MM.1S (cell line): ENCODE results near the gene HSPA4L.

Experiments
- DNase-seq: peaks from one replicate; pipeline ENCODE4 v3.0.0-alpha.2; 2015
- H2AFZ ChIP-seq: fragments of 300-600 bp; sonication (generic); 2 replicates; pipeline ENCODE4 v1.6.0; 2016; ENCODE audit warnings: antibody characterized with exemption, low read length
- H3F3A ChIP-seq: fragments of 300-600 bp; sonication (generic); 2 replicates; pipeline ENCODE4 v1.6.1; 2016; ENCODE audit warnings: mild to moderate bottlenecking, antibody characterized with exemption, low read length, moderate library complexity, mixed read lengths; ENCODE audit not compliant: insufficient read depth
- H3K27ac ChIP-seq: fragments of 300-600 bp; sonication (generic); 2 replicates; pipeline ENCODE4 v1.5.1; 2016; ENCODE audit warnings: mild to moderate bottlenecking, low read length
- H3K27me3 ChIP-seq: fragments of 300-600 bp; sonication (generic); replicated peaks from 2 replicates; pipeline ENCODE4 v1.6.0; 2016; ENCODE audit warnings: low read length; ENCODE audit not compliant: insufficient read depth
- H3K36me3 ChIP-seq: fragments of 300-600 bp; sonication (generic); replicated peaks from 2 replicates; pipeline ENCODE4 v1.6.1; 2016; ENCODE audit warnings: mild to moderate bottlenecking, low read length, mixed read lengths; ENCODE audit not compliant: insufficient read depth
- H3K4me1 ChIP-seq: fragments of 300-600 bp; sonication (generic); 2 replicates; pipeline ENCODE4 v1.6.1; 2016; ENCODE audit warnings: low read length, mixed read lengths
- H3K4me2 ChIP-seq: fragments of 300-600 bp; sonication (generic); 2 replicates; pipeline ENCODE4 v1.6.0; 2016; ENCODE audit warnings: low read depth, low read length
- H3K4me3 ChIP-seq: fragments of 300-600 bp; sonication (generic); 2 replicates; pipeline ENCODE4 v1.5.1; 2016; ENCODE audit warnings: low read length, mixed read lengths
- H3K79me2 ChIP-seq: fragments of 300-600 bp; sonication (generic); 2 replicates; pipeline ENCODE4 v1.6.1; 2016; ENCODE audit warnings: mixed run types, low read length, mixed read lengths
- H3K9ac ChIP-seq: fragments of 300-600 bp; sonication (generic); 2 replicates; pipeline ENCODE4 v1.6.1; 2016; ENCODE audit warnings: low read length, mixed read lengths
- H3K9me2 ChIP-seq: fragments of 300-600 bp; sonication (generic); replicated peaks from 2 replicates; pipeline ENCODE4 v1.6.1; 2016; ENCODE audit warnings: mild to moderate bottlenecking, low read length, mixed read lengths; ENCODE audit not compliant: insufficient read depth
- H3K9me3 ChIP-seq: fragments of 300-600 bp; sonication (generic); replicated peaks from 2 replicates; pipeline ENCODE4 v1.6.1; 2016; ENCODE audit warnings: mild to moderate bottlenecking, low read length, mixed read lengths; ENCODE audit not compliant: insufficient read depth
- H4K20me1 ChIP-seq: fragments of 300-600 bp; sonication (generic); 2 replicates; pipeline ENCODE4 v1.6.1; 2016; ENCODE audit warnings: mild to moderate bottlenecking, low read length, moderate library complexity, mixed read lengths; ENCODE audit not compliant: insufficient read depth
- CTCF ChIP-seq: fragments of 300-600 bp; sonication (generic); IDR thresholded peaks from 2 replicates; pipeline ENCODE4 v1.5.1; 2016; ENCODE audit warnings: antibody characterized with exemption, low read length, mixed read lengths
- EZH2 ChIP-seq: fragments of 300-600 bp; sonication (generic); optimal IDR thresholded peaks from 2 replicates; pipeline ENCODE3; 2017; ENCODE audit warnings: low read depth, mild to moderate bottlenecking, antibody characterized with exemption, low read length, mixed read lengths
- EZH2phosphoT487 ChIP-seq: fragments of 300-600 bp; sonication (generic); IDR thresholded peaks from 2 replicates; pipeline ENCODE4 v1.6.1; 2018; ENCODE audit warnings: antibody characterized with exemption, low read length

Gene HSPA4L

GRCh38 chr4:127829014-127829413, 46.9 kb downstream of the HSPA4L start:
- Histone ChIP-seq H3K4me3 (no peak overlapping the region), H4K20me1 (no peaks in the 10 kb centered on the region), H3K79me2 (no peaks in the 10 kb centered on the region), H3K27me3 (no peaks in the 10 kb centered on the region), H3K4me1 (no peaks in the 10 kb centered on the region; the same call in 1 of the 2 replicates), H3K9ac (no peak overlapping the region), H3K9me3 (no peaks in the 10 kb centered on the region), H3K36me3 (peaks cover 7% of the 10 kb centered on the region; the same call in 1 of the 2 replicates), H3F3A (no peaks in the 10 kb centered on the region), H2AFZ (no peak overlapping the region), H3K4me2 (no peak overlapping the region), H3K27ac (no peak overlapping the region), H3K9me2 (no peaks in the 10 kb centered on the region)
- DNase-seq, result no peak
- TF ChIP-seq EZH2phosphoT487 (no peak), CTCF (no peak), EZH2 (no peak)

GRCh38 chr4:127832585-127832984, 50.5 kb downstream of the HSPA4L start:
- Histone ChIP-seq H3K27me3 (no peaks in the 10 kb centered on the region), H3K4me3 (no peak overlapping the region), H4K20me1 (no peaks in the 10 kb centered on the region), H3K4me1 (no peaks in the 10 kb centered on the region; the same call in 1 of the 2 replicates), H3K79me2 (no peaks in the 10 kb centered on the region), H3K9me2 (no peaks in the 10 kb centered on the region), H3K36me3 (peaks cover 7% of the 10 kb centered on the region; the same call in 1 of the 2 replicates), H3K4me2 (no peak overlapping the region), H3K9me3 (no peaks in the 10 kb centered on the region), H3F3A (no peaks in the 10 kb centered on the region), H3K27ac (no peak overlapping the region), H2AFZ (no peak overlapping the region), H3K9ac (no peak overlapping the region)
- peak; percentile 20 for DNase-seq
- TF ChIP-seq EZH2phosphoT487 (no peak), CTCF (no peak), EZH2 (no peak)

- DNase-seq, result no peak
- no peak overlapping the region for H3K4me2 ChIP-seq
- no peak overlapping the region for H3K4me3 ChIP-seq
- H3K27ac ChIP-seq, result no peak overlapping the region
- H3F3A ChIP-seq, result no peaks in the 10 kb centered on the region
- no peaks in the 10 kb centered on the region for H3K36me3 ChIP-seq
- H3K9ac ChIP-seq, result no peak overlapping the region
- no peaks in the 10 kb centered on the region for H4K20me1 ChIP-seq
- H3K4me1 ChIP-seq, result no peaks in the 10 kb centered on the region
- H3K79me2 ChIP-seq, result no peaks in the 10 kb centered on the region
- H3K9me2 ChIP-seq, result no peaks in the 10 kb centered on the region
- TF ChIP-seq EZH2, result no peak
- TF ChIP-seq EZH2phosphoT487, result no peak
- TF ChIP-seq CTCF, result no peak
- no peak overlapping the region for H2AFZ ChIP-seq
- no peaks in the 10 kb centered on the region for H3K27me3 ChIP-seq
- no peaks in the 10 kb centered on the region for H3K9me3 ChIP-seq
These were observed 61.8 kb downstream of the HSPA4L start for GRCh38 chr4:127843704-127844600.
